K562 (cell line): ENCODE measurements around the gene CD48. TPM values are rescaled to one million over a fixed set of nuclear protein-coding genes. Genes with fewer than 3 reads are reported as not detected.

ENCODE experiments used
- ATAC-seq: fragments of 200-7000 bp; cut with Tn5 transposase; 3 replicates; pipeline ENCODE4 v1.9.1; 2020; ENCODE audit warnings: moderate library complexity
- BruUV-seq: library from RNA; stranded (reverse); fragments of 400-500 nt; replicated peaks from 2 replicates; lab custom pipeline; 2021; lab: Mats Ljungman, UMichigan
- CTCF ChIA-PET: fragments of 300-600 bp; formaldehyde crosslinking; extraction: SDS; loops from one replicate; lab custom pipeline; 2021; ENCODE audit warnings: low intra/inter-chr PET ratio; lab: Yijun Ruan, JAX
- POLR2A ChIA-PET: fragments of 300-600, 350-650 bp; sonication (Branson Sonifier 250); formaldehyde crosslinking; extraction: SDS; loops from one replicate; lab custom pipeline; 2021; ENCODE audit warnings: antibody characterized with exemption, inconsistent platforms; lab: Yijun Ruan, JAX
- DNase-seq, 4 experiments: peaks; one replicate each; pipeline versions ENCODE4 v3.0.0 to v3.0.0-alpha.2; 2011 to 2018; ENCODE audit warnings: low spot score in 3 of 4, mixed read lengths in 3 of 4; ENCODE audit errors: extremely low read depth in 1 of 4
- FAIRE-seq: peaks from 2 replicates; lab custom pipeline; 2011; peaks lifted over from hg19 to GRCh38; lab: Jason Lieb, UNC
- H2AFZ ChIP-seq: 2 replicates; pipeline ENCODE4 v1.6.0; 2011; ENCODE audit warnings: low read depth, low read length, control low read depth, inconsistent platforms
- H3K27ac ChIP-seq: fragments of 200-600 bp; 3 replicates; pipeline ENCODE4 v1.8.0; 2011; ENCODE audit warnings: low read depth, mild to moderate bottlenecking, control low read depth, inconsistent platforms, low read length, moderate library complexity, mixed read lengths; ENCODE audit errors: extremely low read depth
- H3K27me3 ChIP-seq, 2 experiments: fragments of 300-600 bp in 1 of 2; 2 replicates in 1 of 2; 3 replicates in 1 of 2; pipeline versions ENCODE4 v1.6.0 to v1.8.0; 2011; ENCODE audit warnings: inconsistent platforms in 2 of 2, low read length in 2 of 2, mild to moderate bottlenecking in 1 of 2, mixed read lengths in 1 of 2, moderate library complexity in 1 of 2; ENCODE audit not compliant: control insufficient read depth in 2 of 2, insufficient read depth in 2 of 2
- H3K36me3 ChIP-seq: fragments of 300-600 bp; 3 replicates; pipeline ENCODE4 v1.8.0; 2011; ENCODE audit warnings: mild to moderate bottlenecking, low read length, inconsistent platforms; ENCODE audit not compliant: control insufficient read depth, insufficient read depth
- H3K4me1 ChIP-seq, 2 experiments: fragments of 200-600 bp in 1 of 2; replicated peaks in 1 of 2; 2 replicates in 1 of 2; 3 replicates in 1 of 2; pipeline versions ENCODE4 v1.5.1 to v1.8.0; 2011; ENCODE audit warnings: inconsistent platforms in 2 of 2, low read length in 2 of 2, mild to moderate bottlenecking in 1 of 2, mixed read lengths in 1 of 2, moderate library complexity in 1 of 2; ENCODE audit not compliant: control insufficient read depth in 2 of 2, insufficient read depth in 2 of 2
- H3K4me2 ChIP-seq: 2 replicates; pipeline ENCODE4 v1.6.1; 2011; ENCODE audit warnings: low read length, control low read depth, inconsistent platforms, mixed read lengths; ENCODE audit not compliant: insufficient read depth
- H3K4me3 ChIP-seq: fragments of 200-600 bp; sonication (generic), shearing (Covaris generic); 2 replicates; pipeline ENCODE4 v1.5.1; 2016; ENCODE audit warnings: control low read depth, inconsistent platforms
- H3K79me2 ChIP-seq: fragments of 200-600 bp; 3 replicates; pipeline ENCODE4 v1.8.0; 2011; ENCODE audit warnings: low read length, inconsistent platforms; ENCODE audit not compliant: control insufficient read depth, insufficient read depth
- H3K9ac ChIP-seq, 2 experiments: 2 replicates each; pipeline versions ENCODE4 v1.6.0 to v1.6.1; 2011; ENCODE audit warnings: low read depth in 2 of 2, low read length in 2 of 2, control low read depth in 1 of 2, inconsistent platforms in 1 of 2, mild to moderate bottlenecking in 1 of 2, mixed read lengths in 1 of 2; ENCODE audit not compliant: insufficient read depth in 1 of 2
- H3K9me1 ChIP-seq: one replicate; pipeline ENCODE4 v1.6.0; 2011; ENCODE audit warnings: inconsistent platforms, mild to moderate bottlenecking, low read length, moderate library complexity; ENCODE audit not compliant: control insufficient read depth, insufficient read depth
- H3K9me3 ChIP-seq: replicated peaks from 2 replicates; pipeline ENCODE4 v1.5.1; 2011; ENCODE audit warnings: low read depth, low read length, inconsistent platforms; ENCODE audit not compliant: control insufficient read depth, insufficient read depth
- H4K20me1 ChIP-seq: replicated peaks from 2 replicates; pipeline ENCODE4 v1.6.1; 2011; ENCODE audit warnings: low read length, inconsistent platforms, mixed read lengths; ENCODE audit not compliant: control insufficient read depth, insufficient read depth
- CREM ChIP-seq: IDR thresholded peaks from 2 replicates; pipeline ENCODE4 v1.6.1; 2014; ENCODE audit warnings: antibody characterized with exemption, low read depth
- DNMT1 ChIP-seq: fragments of 450-650 bp; IDR thresholded peaks from 2 replicates; pipeline ENCODE4 v1.6.1; 2016; ENCODE audit warnings: antibody characterized with exemption, mild to moderate bottlenecking
- EWSR1 ChIP-seq: fragments of 450-650 bp; IDR thresholded peaks from 2 replicates; pipeline ENCODE4 v1.6.1; 2018; ENCODE audit warnings: borderline replicate concordance, mild to moderate bottlenecking, low read depth, moderate library complexity; ENCODE audit not compliant: partially characterized antibody
- HCFC1 ChIP-seq: IDR thresholded peaks from 2 replicates; pipeline ENCODE4 v1.6.1; 2012; ENCODE audit warnings: low read depth, low read length, improper control_type of control experiment
- KDM2B ChIP-seq: fragments of 250-450 bp; sonication (Bioruptor Pico); IDR thresholded peaks from 2 replicates; pipeline ENCODE4 v1.8.0; 2021; ENCODE audit warnings: mild to moderate bottlenecking, moderate library complexity
- LCOR ChIP-seq: sonication (generic); formaldehyde crosslinking; IDR thresholded peaks from 2 replicates; pipeline ENCODE4 v1.8.0; 2022; ENCODE audit warnings: mild to moderate bottlenecking, missing genetic modification reagents
- NR2C2 ChIP-seq, 2 experiments: fragments of 200-800 bp in 1 of 2; sonication (Bioruptor generic) in 1 of 2; sonication (generic) in 1 of 2; formaldehyde crosslinking in 1 of 2; IDR thresholded peaks; 2 replicates each; pipeline versions ENCODE4 v1.6.1 to v1.8.0; 2016 to 2022; ENCODE audit warnings: mild to moderate bottlenecking in 1 of 2, missing compliant biosample characterization in 1 of 2, missing genetic modification characterization in 1 of 2, missing genetic modification reagents in 1 of 2
- PRMT5 ChIP-seq: sonication (generic); formaldehyde crosslinking; IDR thresholded peaks from 2 replicates; pipeline ENCODE4 v1.5.0; 2020; ENCODE audit warnings: missing genetic modification reagents
- SMARCA5 ChIP-seq: fragments of 450-650 bp; IDR thresholded peaks from 2 replicates; pipeline ENCODE4 v1.6.1; 2016
- SOX6 ChIP-seq: fragments of 450-650 bp; IDR thresholded peaks from 2 replicates; pipeline ENCODE4 v1.6.1; 2014; ENCODE audit warnings: mild to moderate bottlenecking
- ZNF644 ChIP-seq: fragments of 200-800 bp; sonication (Bioruptor generic); IDR thresholded peaks from 2 replicates; pipeline ENCODE4 v1.6.1; 2016; ENCODE audit warnings: low read depth, missing genetic modification characterization, missing compliant biosample characterization
- WGBS: fragments of 100-300 bp; shearing (Covaris generic); methylation state at CpG from one replicate; pipeline ENCODE4 v1.1.6; 2016; ENCODE audit warnings: low coverage, mixed read lengths; ENCODE audit not compliant: insufficient coverage; ENCODE audit errors: missing lambda C conversion rate; 5-methylcytosine and 5-hydroxymethylcytosine counted together
- in situ Hi-C: fragments of 300-500 bp; cut with MboI; formaldehyde crosslinking; loops from 4 replicates; pipeline ENCODE4 v1.15.0; 2018; ENCODE audit warnings: inconsistent platforms, mixed read lengths
- intact Hi-C: fragments of 100-400 bp; cut with micrococcal nuclease; formaldehyde crosslinking; loops from 2 replicates; pipeline ENCODE4 v1.14.2; 2022
- polyA plus RNA-seq, 8 experiments: library from polyadenylated mRNA; depleted of rRNA in 4 of 8; stranded (reverse) in 5 of 8; unstranded in 3 of 8; fragments of >200 nt; fragmentation: Nextera tagmentation in 2 of 8; fragmentation: Illumina TruSeq in 1 of 8; extraction: Ambion mirVana in 2 of 8; extraction: Trizol in 1 of 8; gene quantifications; 2 replicates each; pipeline versions ENCODE4 v1.2.1 to v1.2.3, GENCODE V29; 2011 to 2014; ENCODE audit warnings: inconsistent platforms in 1 of 8, missing spikeins in 1 of 8
- total RNA-seq, 7 experiments: library from RNA; depleted of rRNA in 6 of 7; stranded (reverse); fragments of >200 nt in 6 of 7; fragmentation: Illumina TruSeq in 2 of 7; extraction: Trizol in 2 of 7; gene quantifications; 2 replicates each; pipeline versions ENCODE4 v1.2.1 to v1.2.3, GENCODE V29; 2011 to 2021; ENCODE audit warnings: low replicate concordance in 1 of 7
- TF ChIP-seq, protein P1 (sequence below): fragments of 450-650 bp; formaldehyde crosslinking; IDR thresholded peaks from 2 replicates; pipeline ENCODE4 v1.4.0; 2022; ENCODE audit warnings: mild to moderate bottlenecking, moderate library complexity
- TF ChIP-seq, protein P2 (sequence below): fragments of 250-450 bp; sonication (Bioruptor Pico); IDR thresholded peaks from 2 replicates; pipeline ENCODE4 v1.8.0; 2022; ENCODE audit warnings: inconsistent platforms, mild to moderate bottlenecking, moderate library complexity, borderline replicate concordance
- TF ChIP-seq, protein P3 (sequence below), 2 experiments: fragments of 450-650 bp; IDR thresholded peaks; 2 replicates each; pipeline ENCODE4 v1.6.1; 2018; ENCODE audit warnings: mild to moderate bottlenecking in 2 of 2, low read depth in 1 of 2; ENCODE audit not compliant: partially characterized antibody in 2 of 2
- TF ChIP-seq, protein P4 (sequence below): sonication (generic); formaldehyde crosslinking; IDR thresholded peaks from 2 replicates; pipeline ENCODE4 v1.8.1; 2023; ENCODE audit warnings: mild to moderate bottlenecking, missing genetic modification reagents, moderate library complexity

CD48 gene
- total and polyA plus RNA-seq, 9 of the 15 experiments (the other 6 are each of a cell fraction or from before 2014, with no cell fraction given), result 0.10 to 0.42 (median 0.29) TPM; not detected in 3

DNA sequence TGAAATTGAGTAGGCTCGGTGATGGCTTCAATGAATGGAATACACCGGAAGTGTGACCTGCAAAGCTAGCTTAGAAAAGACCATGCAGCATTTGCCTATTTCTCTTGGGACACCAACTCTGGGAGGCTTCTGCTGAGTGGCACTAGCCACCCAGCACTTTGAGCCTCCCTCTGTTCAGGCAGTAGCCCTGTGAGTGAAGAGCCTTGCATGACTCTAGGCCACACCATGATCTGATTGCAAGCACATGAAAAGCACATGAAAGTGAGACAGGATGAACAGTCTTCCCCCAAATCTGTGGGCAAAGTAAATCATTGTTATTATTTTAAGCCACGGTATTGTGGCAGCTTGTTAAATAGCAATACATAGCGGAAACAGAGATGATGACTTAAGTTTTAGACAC, 2.8 kb downstream of the CD48 start:
- Histone ChIP-seq H4K20me1 (no peaks in the 10 kb centered on the region), H3K4me2 (no peak overlapping the region), H3K79me2 (no peaks in the 10 kb centered on the region), H3K9me1 (no peaks in the 10 kb centered on the region), H3K9ac (no peak overlapping the region), H3K4me3 (no peak overlapping the region), H3K36me3 (no peaks in the 10 kb centered on the region), H3K27me3 (peaks cover 19 to 21% of the 10 kb centered on the region in 2 experiments), H3K9me3 (no peaks in the 10 kb centered on the region), H3K4me1 (no peaks in the 10 kb centered on the region; a peak in 1 of 5 replicates), H2AFZ (no peak overlapping the region), H3K27ac (no peak overlapping the region)
- POLR2A ChIA-PET, result no interaction called here
- FAIRE-seq (no peak), ATAC-seq (no peak), DNase-seq (no peak)
- WGBS, result 4% methylated on average over 4 of the region's 4 CpGs
- in situ Hi-C loops (no loop called here), intact Hi-C loops (no loop called here)
- CTCF ChIA-PET, result no interaction called here
- TF ChIP-seq CREM (no peak), NR2C2 (CRISPR knock-in tag; IDR thresholded peaks at IDR 0.05) (no peak), NR2C2 (tag; IDR thresholded peaks at IDR 0.05) (no peak), PRMT5 (CRISPR knock-in tag) (no peak), SOX6 (no peak), HCFC1 (no peak), DNMT1 (no peak), KDM2B (CRISPR knock-in tag) (no peak), LCOR (CRISPR knock-in tag) (no peak), EWSR1 (no peak), SMARCA5 (no peak), ZNF644 (tag) (no peak)
- TF ChIP-seq, protein P1, sequence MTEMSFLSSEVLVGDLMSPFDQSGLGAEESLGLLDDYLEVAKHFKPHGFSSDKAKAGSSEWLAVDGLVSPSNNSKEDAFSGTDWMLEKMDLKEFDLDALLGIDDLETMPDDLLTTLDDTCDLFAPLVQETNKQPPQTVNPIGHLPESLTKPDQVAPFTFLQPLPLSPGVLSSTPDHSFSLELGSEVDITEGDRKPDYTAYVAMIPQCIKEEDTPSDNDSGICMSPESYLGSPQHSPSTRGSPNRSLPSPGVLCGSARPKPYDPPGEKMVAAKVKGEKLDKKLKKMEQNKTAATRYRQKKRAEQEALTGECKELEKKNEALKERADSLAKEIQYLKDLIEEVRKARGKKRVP (CRISPR knock-in tag), result no peak
- TF ChIP-seq, protein P2, sequence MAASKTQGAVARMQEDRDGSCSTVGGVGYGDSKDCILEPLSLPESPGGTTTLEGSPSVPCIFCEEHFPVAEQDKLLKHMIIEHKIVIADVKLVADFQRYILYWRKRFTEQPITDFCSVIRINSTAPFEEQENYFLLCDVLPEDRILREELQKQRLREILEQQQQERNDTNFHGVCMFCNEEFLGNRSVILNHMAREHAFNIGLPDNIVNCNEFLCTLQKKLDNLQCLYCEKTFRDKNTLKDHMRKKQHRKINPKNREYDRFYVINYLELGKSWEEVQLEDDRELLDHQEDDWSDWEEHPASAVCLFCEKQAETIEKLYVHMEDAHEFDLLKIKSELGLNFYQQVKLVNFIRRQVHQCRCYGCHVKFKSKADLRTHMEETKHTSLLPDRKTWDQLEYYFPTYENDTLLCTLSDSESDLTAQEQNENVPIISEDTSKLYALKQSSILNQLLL, result no peak
- TF ChIP-seq, protein P3, sequence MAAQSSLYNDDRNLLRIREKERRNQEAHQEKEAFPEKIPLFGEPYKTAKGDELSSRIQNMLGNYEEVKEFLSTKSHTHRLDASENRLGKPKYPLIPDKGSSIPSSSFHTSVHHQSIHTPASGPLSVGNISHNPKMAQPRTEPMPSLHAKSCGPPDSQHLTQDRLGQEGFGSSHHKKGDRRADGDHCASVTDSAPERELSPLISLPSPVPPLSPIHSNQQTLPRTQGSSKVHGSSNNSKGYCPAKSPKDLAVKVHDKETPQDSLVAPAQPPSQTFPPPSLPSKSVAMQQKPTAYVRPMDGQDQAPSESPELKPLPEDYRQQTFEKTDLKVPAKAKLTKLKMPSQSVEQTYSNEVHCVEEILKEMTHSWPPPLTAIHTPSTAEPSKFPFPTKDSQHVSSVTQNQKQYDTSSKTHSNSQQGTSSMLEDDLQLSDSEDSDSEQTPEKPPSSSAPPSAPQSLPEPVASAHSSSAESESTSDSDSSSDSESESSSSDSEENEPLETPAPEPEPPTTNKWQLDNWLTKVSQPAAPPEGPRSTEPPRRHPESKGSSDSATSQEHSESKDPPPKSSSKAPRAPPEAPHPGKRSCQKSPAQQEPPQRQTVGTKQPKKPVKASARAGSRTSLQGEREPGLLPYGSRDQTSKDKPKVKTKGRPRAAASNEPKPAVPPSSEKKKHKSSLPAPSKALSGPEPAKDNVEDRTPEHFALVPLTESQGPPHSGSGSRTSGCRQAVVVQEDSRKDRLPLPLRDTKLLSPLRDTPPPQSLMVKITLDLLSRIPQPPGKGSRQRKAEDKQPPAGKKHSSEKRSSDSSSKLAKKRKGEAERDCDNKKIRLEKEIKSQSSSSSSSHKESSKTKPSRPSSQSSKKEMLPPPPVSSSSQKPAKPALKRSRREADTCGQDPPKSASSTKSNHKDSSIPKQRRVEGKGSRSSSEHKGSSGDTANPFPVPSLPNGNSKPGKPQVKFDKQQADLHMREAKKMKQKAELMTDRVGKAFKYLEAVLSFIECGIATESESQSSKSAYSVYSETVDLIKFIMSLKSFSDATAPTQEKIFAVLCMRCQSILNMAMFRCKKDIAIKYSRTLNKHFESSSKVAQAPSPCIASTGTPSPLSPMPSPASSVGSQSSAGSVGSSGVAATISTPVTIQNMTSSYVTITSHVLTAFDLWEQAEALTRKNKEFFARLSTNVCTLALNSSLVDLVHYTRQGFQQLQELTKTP (IDR thresholded peaks at IDR 0.05; ENCODE audit: low read depth in 1 of 2, partially characterized antibody in 2 of 2), result no peak
- TF ChIP-seq, protein P4, sequence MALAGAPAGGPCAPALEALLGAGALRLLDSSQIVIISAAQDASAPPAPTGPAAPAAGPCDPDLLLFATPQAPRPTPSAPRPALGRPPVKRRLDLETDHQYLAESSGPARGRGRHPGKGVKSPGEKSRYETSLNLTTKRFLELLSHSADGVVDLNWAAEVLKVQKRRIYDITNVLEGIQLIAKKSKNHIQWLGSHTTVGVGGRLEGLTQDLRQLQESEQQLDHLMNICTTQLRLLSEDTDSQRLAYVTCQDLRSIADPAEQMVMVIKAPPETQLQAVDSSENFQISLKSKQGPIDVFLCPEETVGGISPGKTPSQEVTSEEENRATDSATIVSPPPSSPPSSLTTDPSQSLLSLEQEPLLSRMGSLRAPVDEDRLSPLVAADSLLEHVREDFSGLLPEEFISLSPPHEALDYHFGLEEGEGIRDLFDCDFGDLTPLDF, result no peak
- BruUV-seq, result no TSS peak
